OCI-LY7 (cell line): ENCODE data around the gene NOL3. TPM values are rescaled to one million over a fixed set of nuclear protein-coding genes. Genes with fewer than 3 reads are reported as not detected.

ENCODE experiments used
- BruUV-seq: library from RNA; stranded (reverse); fragments of 400-500 nt; replicated peaks from 2 replicates; lab custom pipeline; 2021; lab: Mats Ljungman, UMichigan
- CTCF ChIA-PET: fragments of 300-600 bp; sonication (Branson Sonifier 250); formaldehyde crosslinking; loops from one replicate; lab custom pipeline; 2022; ENCODE audit warnings: antibody characterized with exemption; ENCODE audit not compliant: unreplicated experiment; lab: Charles Lee
- POLR2A ChIA-PET: fragments of 300-600 bp; sonication (Branson Sonifier 250); formaldehyde crosslinking; loops from one replicate; lab custom pipeline; 2022; ENCODE audit warnings: antibody characterized with exemption; lab: Charles Lee
- DNase-seq: peaks from one replicate; pipeline ENCODE4 v3.0.0-alpha.2; 2015; ENCODE audit warnings: low spot score
- H2AFZ ChIP-seq: fragments of 200-600 bp; sonication (generic), shearing (Covaris generic); 2 replicates; pipeline ENCODE4 v1.6.1; 2014; ENCODE audit warnings: mild to moderate bottlenecking, antibody characterized with exemption, low read length, moderate library complexity
- H3K27ac ChIP-seq: fragments of 200-600 bp; sonication (generic); 2 replicates; pipeline ENCODE4 v1.5.1; 2014; ENCODE audit warnings: mixed run types, low read depth, mild to moderate bottlenecking, moderate library complexity, low read length, inconsistent platforms; ENCODE audit not compliant: poor library complexity, severe bottlenecking
- H3K36me3 ChIP-seq: fragments of 200-600 bp; sonication (generic); 2 replicates; pipeline ENCODE4 v1.6.1; 2014; ENCODE audit warnings: mild to moderate bottlenecking, antibody characterized with exemption, low read length, moderate library complexity, mixed read lengths; ENCODE audit not compliant: insufficient read depth
- H3K4me1 ChIP-seq: fragments of 200-600 bp; sonication (generic); 2 replicates; pipeline ENCODE4 v1.5.1; 2014; ENCODE audit warnings: mild to moderate bottlenecking, low read length; ENCODE audit not compliant: insufficient read depth, poor library complexity, severe bottlenecking
- H3K4me2 ChIP-seq: fragments of 200-600 bp; sonication (generic); 2 replicates; pipeline ENCODE4 v1.6.1; 2014; ENCODE audit warnings: mild to moderate bottlenecking, low read length
- H3K4me3 ChIP-seq: fragments of 200-600 bp; sonication (generic); 2 replicates; pipeline ENCODE4 v1.5.1; 2014; ENCODE audit warnings: mild to moderate bottlenecking, low read depth, low read length; ENCODE audit not compliant: poor library complexity, severe bottlenecking
- H3K79me2 ChIP-seq: fragments of 200-600 bp; sonication (generic); 2 replicates; pipeline ENCODE4 v1.6.1; 2016; ENCODE audit warnings: low read depth, mild to moderate bottlenecking, low read length, moderate library complexity, mixed read lengths; ENCODE audit not compliant: insufficient read depth
- H3K9me2 ChIP-seq: fragments of 200-600 bp; sonication (generic); 2 replicates; pipeline ENCODE4 v1.6.1; 2016; ENCODE audit warnings: mild to moderate bottlenecking, low read length, mixed read lengths; ENCODE audit not compliant: insufficient read depth
- H3K9me3 ChIP-seq: fragments of 200-600 bp; sonication (generic); 2 replicates; pipeline ENCODE4 v1.6.1; 2014; ENCODE audit warnings: mild to moderate bottlenecking, mixed run types, low read length, mixed read lengths
- H4K20me1 ChIP-seq: fragments of 200-600 bp; sonication (generic); 2 replicates; pipeline ENCODE4 v1.6.1; 2014; ENCODE audit warnings: mild to moderate bottlenecking, antibody characterized with exemption, low read length, moderate library complexity, mixed read lengths; ENCODE audit not compliant: insufficient read depth
- EZH2phosphoT487 ChIP-seq: fragments of 200-600 bp; sonication (generic); IDR thresholded peaks from 2 replicates; pipeline ENCODE4 v1.6.1; 2018; ENCODE audit warnings: low read depth, borderline replicate concordance, mild to moderate bottlenecking, mixed run types, antibody characterized with exemption, low read length, moderate library complexity, mixed read lengths
- intact Hi-C: fragments of 100-400 bp; cut with micrococcal nuclease; formaldehyde crosslinking; loops from one replicate; pipeline ENCODE4 v1.10.0; 2022; ENCODE audit not compliant: unreplicated experiment
- total RNA-seq, 2 experiments: library from RNA; depleted of rRNA in 1 of 2; stranded (reverse); fragments of >200 nt in 1 of 2; shearing (Covaris generic) in 1 of 2; gene quantifications; 2 replicates each; pipeline ENCODE4 v1.2.3, GENCODE V29; 2014 to 2022
- TF ChIP-seq, protein P1 (sequence below): fragments of 200-600 bp; sonication (generic); conservative IDR thresholded peaks from 2 replicates; pipeline ENCODE4 v1.5.1; 2014; ENCODE audit warnings: mild to moderate bottlenecking, antibody characterized with exemption, low read length, moderate library complexity, mixed read lengths

The NOL3 gene
- total RNA-seq, 2 experiments from 2014 or later = 2.2 to 4.4 TPM

DNA sequence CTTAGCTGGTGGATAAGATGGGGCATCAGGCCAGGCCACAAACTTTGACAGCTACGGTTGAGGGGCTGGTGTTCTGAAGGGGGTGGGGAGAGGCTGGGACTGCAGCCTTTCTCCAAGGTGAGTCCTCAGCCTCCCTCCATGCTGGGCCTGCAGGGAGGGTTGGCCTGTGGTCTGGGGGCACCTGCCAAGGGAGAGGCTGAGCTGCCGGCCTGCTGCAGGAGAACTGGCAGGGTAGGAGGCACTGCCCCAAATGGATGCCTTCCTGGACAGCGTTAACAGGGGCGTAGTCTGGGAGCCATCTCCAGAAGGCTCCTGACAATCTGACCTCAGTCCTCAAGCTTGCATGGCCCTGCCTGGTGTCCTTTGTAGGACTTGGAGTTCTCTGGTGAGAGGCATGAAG, 33.7 kb downstream of the NOL3 start:
- TF ChIP-seq, protein P1, sequence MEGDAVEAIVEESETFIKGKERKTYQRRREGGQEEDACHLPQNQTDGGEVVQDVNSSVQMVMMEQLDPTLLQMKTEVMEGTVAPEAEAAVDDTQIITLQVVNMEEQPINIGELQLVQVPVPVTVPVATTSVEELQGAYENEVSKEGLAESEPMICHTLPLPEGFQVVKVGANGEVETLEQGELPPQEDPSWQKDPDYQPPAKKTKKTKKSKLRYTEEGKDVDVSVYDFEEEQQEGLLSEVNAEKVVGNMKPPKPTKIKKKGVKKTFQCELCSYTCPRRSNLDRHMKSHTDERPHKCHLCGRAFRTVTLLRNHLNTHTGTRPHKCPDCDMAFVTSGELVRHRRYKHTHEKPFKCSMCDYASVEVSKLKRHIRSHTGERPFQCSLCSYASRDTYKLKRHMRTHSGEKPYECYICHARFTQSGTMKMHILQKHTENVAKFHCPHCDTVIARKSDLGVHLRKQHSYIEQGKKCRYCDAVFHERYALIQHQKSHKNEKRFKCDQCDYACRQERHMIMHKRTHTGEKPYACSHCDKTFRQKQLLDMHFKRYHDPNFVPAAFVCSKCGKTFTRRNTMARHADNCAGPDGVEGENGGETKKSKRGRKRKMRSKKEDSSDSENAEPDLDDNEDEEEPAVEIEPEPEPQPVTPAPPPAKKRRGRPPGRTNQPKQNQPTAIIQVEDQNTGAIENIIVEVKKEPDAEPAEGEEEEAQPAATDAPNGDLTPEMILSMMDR = no peak
- TF ChIP-seq EZH2phosphoT487 = no peak
- Histone ChIP-seq H3K4me3 (no peak overlapping the region), H3K27ac (no peak overlapping the region), H2AFZ (no peak overlapping the region), H3K4me1 (no peaks in the 10 kb centered on the region), H3K36me3 (peaks cover 50% of the 10 kb centered on the region), H4K20me1 (no peaks in the 10 kb centered on the region), H3K79me2 (no peaks in the 10 kb centered on the region), H3K9me3 (no peaks in the 10 kb centered on the region), H3K9me2 (no peaks in the 10 kb centered on the region), H3K4me2 (no peak overlapping the region)
- no TSS peak for BruUV-seq
- CTCF ChIA-PET = interaction anchor here (0.6 kb wide), 1 partner anchor 337 kb away, joined by 3 read pairs; no protein-coding TSS in a partner anchor
- intact Hi-C loops = no loop called here
- no peak for DNase-seq
- POLR2A ChIA-PET = no interaction called here

DNA sequence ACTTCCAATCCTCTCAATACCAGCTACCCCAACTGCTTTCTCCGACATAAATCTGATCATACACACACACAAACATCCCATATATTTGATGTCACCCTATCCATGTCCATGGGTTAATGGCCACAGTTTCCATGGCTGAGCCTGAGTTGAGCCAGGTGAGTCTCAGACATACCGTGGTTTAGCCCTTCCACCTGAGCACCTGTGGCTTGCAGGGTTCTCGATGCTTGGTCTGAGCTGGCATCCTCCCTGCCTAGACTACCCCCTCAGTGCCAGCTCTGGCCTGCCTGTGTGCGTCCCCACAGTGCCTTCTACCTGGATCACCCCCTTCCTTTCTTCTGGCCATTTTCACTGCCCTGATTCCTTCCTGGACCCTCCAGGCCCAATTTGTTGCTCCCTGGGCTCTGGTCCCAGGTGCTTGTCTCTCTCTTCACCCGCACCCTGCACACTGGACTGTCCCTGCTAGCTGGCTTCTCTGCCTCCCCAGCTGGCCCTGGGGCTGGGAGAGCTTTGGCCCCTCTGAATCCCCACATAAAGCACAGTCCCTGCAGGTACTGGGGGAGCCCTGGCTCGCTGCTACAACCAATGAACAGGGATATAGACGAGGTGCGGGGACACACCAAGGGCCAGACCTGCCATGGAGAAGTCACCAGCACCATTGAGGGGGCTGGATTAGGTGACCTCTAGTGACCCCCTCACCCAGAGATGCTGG, 35.9 kb downstream of the NOL3 start:
- Histone ChIP-seq H2AFZ (no peak overlapping the region), H3K4me1 (no peaks in the 10 kb centered on the region), H3K9me2 (no peaks in the 10 kb centered on the region), H3K79me2 (no peaks in the 10 kb centered on the region), H3K27ac (no peak overlapping the region), H3K4me3 (no peak overlapping the region), H3K4me2 (no peak overlapping the region), H3K36me3 (peaks cover 33% of the 10 kb centered on the region), H4K20me1 (no peaks in the 10 kb centered on the region), H3K9me3 (no peaks in the 10 kb centered on the region)
- intact Hi-C loops = no loop called here
- BruUV-seq = TSS peak; percentile 54
- POLR2A ChIA-PET = no interaction called here
- CTCF ChIA-PET = no interaction called here
- DNase-seq = no peak
- TF ChIP-seq, protein P1 = no peak
- TF ChIP-seq EZH2phosphoT487 = no peak

DNA sequence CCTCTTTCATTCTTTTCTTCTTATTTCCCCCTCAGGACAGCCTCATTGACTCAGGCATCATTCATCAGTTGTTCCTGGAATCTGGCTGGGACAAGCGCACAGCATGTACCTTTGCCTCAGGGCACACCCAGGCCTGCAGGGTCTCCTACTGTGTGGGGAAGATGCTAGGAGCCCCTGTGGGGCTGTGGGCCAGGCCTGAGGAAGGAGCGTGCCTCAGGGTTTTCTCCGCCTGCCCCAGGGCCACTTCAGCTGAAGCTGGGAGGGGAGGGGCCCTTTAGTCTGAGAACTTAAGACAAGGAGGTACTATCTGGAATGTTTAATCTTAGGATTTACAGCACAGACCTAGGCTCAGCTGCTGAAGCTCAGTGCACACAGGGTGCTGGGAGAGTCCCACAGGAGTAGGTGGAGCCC, 36.5 kb downstream of the NOL3 start:
- Histone ChIP-seq H3K4me3 (no peak overlapping the region), H3K9me3 (no peaks in the 10 kb centered on the region), H4K20me1 (no peaks in the 10 kb centered on the region), H3K4me2 (no peak overlapping the region), H3K4me1 (no peaks in the 10 kb centered on the region), H3K79me2 (no peaks in the 10 kb centered on the region), H3K36me3 (peaks cover 27% of the 10 kb centered on the region), H3K27ac (no peak overlapping the region), H2AFZ (no peak overlapping the region), H3K9me2 (no peaks in the 10 kb centered on the region)
- CTCF ChIA-PET = no interaction called here
- intact Hi-C loops = no loop called here
- DNase-seq = no peak
- POLR2A ChIA-PET = no interaction called here
- no TSS peak for BruUV-seq
- TF ChIP-seq, protein P1 = no peak
